PC-3 (cell line): Measurements from ENCODE around the gene RGS4. TPM values are rescaled to one million over a fixed set of nuclear protein-coding genes. Genes with fewer than 3 reads are reported as not detected.

ENCODE experiments used
- ATAC-seq: fragments of 200-7000 bp; cut with Tn5 transposase; 2 replicates; pipeline ENCODE4 v1.9.1; 2020; ENCODE audit warnings: mild to moderate bottlenecking, moderate library complexity
- BruUV-seq: library from RNA; stranded (reverse); fragments of 400-500 nt; replicated peaks from 2 replicates; lab custom pipeline; 2021; lab: Mats Ljungman, UMichigan
- CTCF ChIA-PET: fragments of 300-600 bp; sonication (Branson Sonifier 250); formaldehyde crosslinking; loops from one replicate; lab custom pipeline; 2022; ENCODE audit warnings: antibody characterized with exemption; lab: Charles Lee
- POLR2A ChIA-PET: fragments of 300-600 bp; sonication (Branson Sonifier 250); formaldehyde crosslinking; loops from one replicate; lab custom pipeline; 2022; ENCODE audit warnings: antibody characterized with exemption; ENCODE audit not compliant: unreplicated experiment; lab: Charles Lee
- DNase-seq: peaks from one replicate; pipeline ENCODE4 v3.0.0-alpha.2; 2015
- H2AFZ ChIP-seq: fragments of 300-600 bp; sonication (generic); 2 replicates; pipeline ENCODE4 v1.6.0; 2016; ENCODE audit warnings: antibody characterized with exemption, low read length
- H3F3A ChIP-seq: fragments of 300-600 bp; sonication (generic); one replicate; pipeline ENCODE4 v1.6.0; 2017; ENCODE audit warnings: antibody characterized with exemption, low read length, control low read depth, mild to moderate bottlenecking; ENCODE audit not compliant: unreplicated experiment
- H3K27ac ChIP-seq: fragments of 300-600 bp; sonication (generic); 2 replicates; pipeline ENCODE4 v1.5.1; 2016; ENCODE audit warnings: mild to moderate bottlenecking, low read length
- H3K27me3 ChIP-seq: fragments of 300-600 bp; sonication (generic); 2 replicates; pipeline ENCODE4 v1.6.1; 2016; ENCODE audit warnings: low read length, mixed read lengths
- H3K36me3 ChIP-seq: fragments of 300-600 bp; sonication (generic); 2 replicates; pipeline ENCODE4 v1.6.1; 2016; ENCODE audit warnings: low read depth, mixed run types, low read length, mixed read lengths
- H3K4me1 ChIP-seq: fragments of 300-600 bp; sonication (generic); 2 replicates; pipeline ENCODE4 v1.5.1; 2016; ENCODE audit warnings: low read length; ENCODE audit not compliant: insufficient read depth
- H3K4me2 ChIP-seq: fragments of 300-600 bp; sonication (generic); 2 replicates; pipeline ENCODE4 v1.6.0; 2016; ENCODE audit warnings: low read length
- H3K4me3 ChIP-seq: fragments of 300-600 bp; sonication (generic); 2 replicates; pipeline ENCODE4 v1.5.1; 2016; ENCODE audit warnings: mild to moderate bottlenecking, low read length, mixed read lengths
- H3K79me2 ChIP-seq: fragments of 300-600 bp; sonication (generic); 2 replicates; pipeline ENCODE4 v1.6.1; 2017; ENCODE audit warnings: low read length, mixed read lengths
- H3K9ac ChIP-seq: fragments of 300-600 bp; sonication (generic); 2 replicates; pipeline ENCODE4 v1.6.0; 2016; ENCODE audit warnings: mild to moderate bottlenecking, low read length
- H3K9me2 ChIP-seq: fragments of 300-600 bp; sonication (generic); replicated peaks from 2 replicates; pipeline ENCODE4 v1.6.1; 2016; ENCODE audit warnings: mixed run types, low read length, mixed read lengths
- H3K9me3 ChIP-seq: fragments of 300-600 bp; sonication (generic); 2 replicates; pipeline ENCODE4 v1.6.1; 2016; ENCODE audit warnings: low read length, mixed read lengths
- H4K20me1 ChIP-seq: fragments of 300-600 bp; sonication (generic); 2 replicates; pipeline ENCODE4 v1.6.1; 2016; ENCODE audit warnings: low read length, mixed read lengths
- CTCF ChIP-seq: fragments of 300-600 bp; sonication (generic); conservative IDR thresholded peaks from 2 replicates; pipeline ENCODE4 v1.5.1; 2017; ENCODE audit warnings: antibody characterized with exemption, low read depth, mild to moderate bottlenecking, low read length
- EZH2 ChIP-seq: fragments of 300-600 bp; sonication (generic); IDR thresholded peaks from one replicate; pipeline ENCODE4 v1.6.1; 2017; ENCODE audit warnings: antibody characterized with exemption, mild to moderate bottlenecking, low read length; ENCODE audit not compliant: unreplicated experiment
- EZH2phosphoT487 ChIP-seq: fragments of 300-600 bp; sonication (generic); IDR thresholded peaks from 2 replicates; pipeline ENCODE4 v1.6.1; 2018; ENCODE audit warnings: mild to moderate bottlenecking, antibody characterized with exemption, low read length, borderline replicate concordance
- intact Hi-C: fragments of 100-400 bp; cut with micrococcal nuclease; formaldehyde crosslinking; loops from 2 replicates; pipeline ENCODE4 v1.9.0; 2023
- total RNA-seq: library from RNA; depleted of rRNA; stranded (reverse); fragments of >200 nt; gene quantifications from 2 replicates; pipeline ENCODE4 v1.2.3, GENCODE V29; 2014

Gene RGS4
- total RNA-seq, 1 experiment from 2014 or later: 6.0 TPM

DNA sequence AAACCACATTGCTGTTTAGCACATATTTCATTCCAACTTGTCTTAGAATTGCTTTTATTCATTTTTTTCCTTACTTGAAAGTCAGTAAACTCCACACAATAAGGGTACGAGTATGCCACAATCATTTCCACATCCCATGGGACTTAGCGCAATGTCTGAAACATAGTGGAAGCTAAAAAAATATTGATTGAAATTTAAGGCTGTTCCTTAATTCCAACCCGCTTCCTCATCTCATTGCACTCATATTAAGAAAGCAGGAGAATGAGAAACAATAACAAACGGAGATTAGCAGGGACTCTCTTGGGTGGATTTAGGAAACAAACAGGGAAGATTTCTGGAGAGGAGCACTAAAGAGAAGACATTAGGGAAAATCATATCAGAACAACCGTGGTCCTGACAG lies 39.3 kb upstream of the RGS4 start:
- DNase-seq (no peak), ATAC-seq (no peak)
- H3K9ac ChIP-seq: no peak overlapping the region
- H3K27ac ChIP-seq: no peak overlapping the region
- CTCF ChIA-PET: no interaction called here
- H2AFZ ChIP-seq: no peak overlapping the region
- peaks cover 10% of the 10 kb centered on the region for H3K4me1 ChIP-seq
- H3K36me3 ChIP-seq: no peaks in the 10 kb centered on the region
- H3K9me3 ChIP-seq: no peaks in the 10 kb centered on the region
- no peaks in the 10 kb centered on the region for H3K79me2 ChIP-seq
- H3K4me3 ChIP-seq: no peak overlapping the region
- H4K20me1 ChIP-seq: no peaks in the 10 kb centered on the region
- H3K4me2 ChIP-seq: no peak overlapping the region
- no peaks in the 10 kb centered on the region for H3K27me3 ChIP-seq
- TF ChIP-seq EZH2phosphoT487 (no peak), EZH2 (no peak), CTCF (no peak)
- intact Hi-C loops: no loop called here
- H3K9me2 ChIP-seq: no peaks in the 10 kb centered on the region
- H3F3A ChIP-seq: no peaks in the 10 kb centered on the region
- no TSS peak for BruUV-seq
- POLR2A ChIA-PET: no interaction called here

DNA sequence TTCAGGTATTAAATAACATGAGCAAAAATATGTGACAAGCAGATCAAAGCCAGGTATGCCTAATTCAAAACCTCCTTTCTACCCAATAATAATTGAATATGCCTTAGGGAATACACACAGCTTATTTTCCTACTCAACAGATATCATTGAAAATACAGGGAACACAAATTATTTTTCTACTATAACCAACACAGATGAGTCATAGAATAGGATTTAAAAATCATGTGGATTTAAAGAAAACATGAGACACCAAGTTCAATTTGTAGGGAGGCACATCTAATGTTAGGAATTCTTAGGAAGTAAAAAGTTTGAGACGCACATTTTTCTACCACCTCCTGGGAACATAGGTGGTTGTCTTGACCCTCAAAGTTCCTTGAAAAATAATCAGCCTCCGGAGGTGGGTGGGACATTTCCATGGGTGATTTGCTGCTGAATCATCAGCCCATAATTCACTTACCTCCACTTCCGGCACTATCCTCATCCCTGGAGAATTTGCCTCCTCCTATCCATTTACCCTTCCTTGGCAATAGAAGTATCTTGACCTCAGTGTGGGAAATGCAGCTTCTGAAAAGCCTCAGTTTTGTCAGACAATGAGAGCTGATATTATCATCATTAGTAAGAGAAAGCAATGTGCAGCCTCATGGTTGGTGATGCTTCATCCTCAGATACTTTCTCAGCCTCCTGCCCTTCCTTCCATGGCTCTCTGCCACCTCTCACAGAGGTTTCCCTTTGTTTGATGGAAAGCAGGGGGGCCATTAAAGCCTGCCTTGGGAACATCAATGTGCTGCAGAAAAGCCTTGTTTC lies 33.5 kb upstream of the RGS4 start:
- ChIA-PET CTCF (interaction anchor here (0.7 kb wide), 1 partner anchor 161 kb away, joined by 3 read pairs; no protein-coding TSS in a partner anchor), POLR2A (no interaction called here)
- intact Hi-C loops: loop anchor here (2.0 kb wide), 2 partner anchors 47 to 127 kb away; no protein-coding TSS in a partner anchor
- Histone ChIP-seq H4K20me1 (no peaks in the 10 kb centered on the region), H3K79me2 (no peaks in the 10 kb centered on the region), H3K36me3 (no peaks in the 10 kb centered on the region), H3K4me2 (peak overlapping the region; percentile 55), H3K4me1 (peaks cover 38% of the 10 kb centered on the region), H3K27me3 (no peaks in the 10 kb centered on the region), H2AFZ (peak overlapping the region; percentile 3; the same call in 1 of the 2 replicates), H3K4me3 (peak overlapping the region; percentile 1; the same call in 1 of the 2 replicates), H3K9ac (peak overlapping the region; percentile 69), H3K27ac (peak overlapping the region; percentile 86), H3K9me2 (no peaks in the 10 kb centered on the region), H3K9me3 (no peaks in the 10 kb centered on the region), H3F3A (no peaks in the 10 kb centered on the region)
- peak; percentile 86 for ATAC-seq
- TF ChIP-seq CTCF (no peak), EZH2phosphoT487 (no peak), EZH2 (no peak)
- DNase-seq: peak; percentile 98
- BruUV-seq: TSS peak; percentile 60

DNA sequence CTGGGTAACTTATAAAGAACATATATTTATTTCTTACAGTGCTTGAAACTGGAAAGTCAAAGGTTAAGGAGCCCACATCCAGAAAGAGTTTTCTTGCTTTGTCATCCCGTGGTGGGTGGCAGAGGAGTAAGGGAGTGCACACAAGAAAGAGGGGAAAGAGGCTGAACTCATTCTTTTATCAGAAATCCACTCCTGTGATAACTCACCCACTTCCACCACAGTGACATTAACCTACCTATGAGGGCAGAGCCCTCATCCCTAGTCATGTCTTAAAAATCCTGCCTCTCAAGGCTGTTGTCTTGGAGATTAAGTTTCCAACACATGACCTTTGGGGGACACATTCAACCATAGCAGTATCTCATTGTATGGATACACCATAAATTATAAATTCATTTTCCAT lies 32.5 kb upstream of the RGS4 start:
- no peaks in the 10 kb centered on the region for H3K36me3 ChIP-seq
- peak overlapping the region; percentile 86 for H3K27ac ChIP-seq
- peak overlapping the region; percentile 49 for H3K4me2 ChIP-seq
- no peaks in the 10 kb centered on the region for H3K27me3 ChIP-seq
- ChIA-PET CTCF (no interaction called here), POLR2A (no interaction called here)
- no peak overlapping the region for H3K4me3 ChIP-seq
- peak; percentile 44 for DNase-seq
- no TSS peak for BruUV-seq
- TF ChIP-seq CTCF (no peak), EZH2 (no peak), EZH2phosphoT487 (no peak)
- peaks cover 38% of the 10 kb centered on the region for H3K4me1 ChIP-seq
- H3K9ac ChIP-seq: peak overlapping the region; percentile 69
- H3K9me3 ChIP-seq: no peaks in the 10 kb centered on the region
- H4K20me1 ChIP-seq: no peaks in the 10 kb centered on the region
- no peak for ATAC-seq
- H2AFZ ChIP-seq: 0 out of 2 replicates have a peak overlapping the region, but pooled peaks have one; percentile 7
- intact Hi-C loops: no loop called here
- no peaks in the 10 kb centered on the region for H3K9me2 ChIP-seq
- H3F3A ChIP-seq: no peaks in the 10 kb centered on the region
- H3K79me2 ChIP-seq: no peaks in the 10 kb centered on the region
